ENCODE data around the gene TWSG1. TPM values are rescaled to one million over a fixed set of nuclear protein-coding genes. Genes with fewer than 3 reads are reported as not detected.

The TWSG1 gene
- total RNA-seq, 4 donors from 2014 or later = 112 to 173 (median 118) TPM

DNA sequence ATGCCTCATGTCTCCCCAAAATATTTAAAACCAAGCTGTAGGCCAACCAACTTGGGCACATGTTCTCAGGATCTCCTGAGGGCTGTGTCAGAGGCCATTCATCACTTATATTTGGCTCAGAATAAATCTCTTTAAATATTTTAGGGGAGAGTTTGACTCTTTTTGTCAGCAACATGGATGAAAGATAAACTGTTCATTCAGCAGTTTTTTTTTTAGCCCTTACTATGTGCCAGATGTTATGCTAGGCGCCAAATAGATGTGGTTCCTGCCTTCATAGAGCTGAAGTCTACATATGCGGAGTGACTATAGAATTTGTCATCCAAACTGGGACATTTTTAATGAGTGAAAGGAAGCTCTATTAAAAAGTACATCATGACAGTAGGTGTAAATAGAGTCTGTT, 42.5 kb upstream of the TWSG1 start:
- H3K4me3 ChIP-seq = no peak overlapping the region
- no peaks in the 10 kb centered on the region for H3K36me3 ChIP-seq
- peaks cover 0 to 21% (median 0%) of the 10 kb centered on the region in 3 donors for H3K9me3 ChIP-seq
- 85 to 87% methylated on average over 2 of the region's 2 CpGs for WGBS, 2 donors (ENCODE audit: low coverage in 1 of 2)
- ATAC-seq = no peak
- no peak overlapping the region for H3K27ac ChIP-seq
- no peak for TF ChIP-seq POLR2AphosphoS5 (IDR thresholded peaks at IDR 0.05)
- TF ChIP-seq POLR2A (IDR thresholded peaks at IDR 0.05) = no peak
- no peak for TF ChIP-seq CTCF (IDR thresholded peaks at IDR 0.05)
- no peak for TF ChIP-seq EP300 (IDR thresholded peaks at IDR 0.05)
- H3K27me3 ChIP-seq = no peaks in the 10 kb centered on the region
- no peaks in the 10 kb centered on the region for H3K4me1 ChIP-seq

GRCh38 chr18:9293948-9294347, 40.6 kb upstream of the TWSG1 start:
- 83 to 100% methylated on average over 1 of the region's 1 CpG for WGBS, 2 donors (ENCODE audit: low coverage in 1 of 2)

DNA sequence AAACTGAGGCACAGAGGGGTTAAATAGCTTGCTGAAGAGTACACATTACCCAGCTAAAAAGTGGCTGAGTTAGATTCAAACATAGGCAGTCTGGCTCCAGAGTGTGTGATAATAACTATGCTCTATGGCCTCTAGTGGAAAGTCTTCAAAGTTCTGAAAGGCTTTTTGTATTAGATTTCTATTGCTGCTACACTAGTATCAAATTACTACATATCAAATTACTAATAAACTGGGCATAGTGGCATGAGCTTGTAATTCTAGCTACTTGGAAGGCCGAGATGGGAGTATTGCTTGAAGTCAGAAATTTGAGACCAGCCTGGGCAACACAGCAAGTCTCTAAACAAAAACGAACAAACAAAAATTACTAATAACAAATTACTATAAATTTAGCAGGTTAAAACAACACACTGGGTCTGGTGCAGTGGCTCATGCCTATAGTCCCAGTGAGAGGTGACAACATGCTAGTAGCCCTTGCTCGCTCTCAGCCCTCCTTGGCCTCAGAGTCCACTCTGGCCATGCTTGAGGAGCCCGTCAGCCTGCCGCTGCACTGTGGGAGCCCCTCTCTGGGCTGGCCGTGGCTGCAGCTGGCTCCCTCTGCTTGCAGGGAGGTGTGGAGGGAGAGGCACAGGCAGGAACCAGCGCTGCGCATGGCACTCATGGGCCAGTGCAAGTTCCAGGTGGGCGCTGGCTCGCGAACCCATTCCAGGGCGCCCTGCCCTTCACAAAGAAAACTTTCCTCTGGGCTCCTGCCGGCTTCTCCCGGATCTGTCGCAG, 38.2 kb upstream of the TWSG1 start:
- Histone ChIP-seq H3K27me3 (no peaks in the 10 kb centered on the region), H3K9me3 (peaks cover 0 to 27% (median 0%) of the 10 kb centered on the region in 3 donors), H3K4me3 (no peak overlapping the region), H3K36me3 (no peaks in the 10 kb centered on the region), H3K4me1 (no peaks in the 10 kb centered on the region), H3K27ac (no peak overlapping the region)
- WGBS, 2 donors (ENCODE audit: low coverage in 1 of 2) = 83% methylated on average over 3 of the region's 15 CpGs; no CpG with 5 or more reads in 1 of the 2 donors
- ATAC-seq = no peak
- TF ChIP-seq EP300 (IDR thresholded peaks at IDR 0.05) = no peak
- TF ChIP-seq POLR2A (IDR thresholded peaks at IDR 0.05) = no peak
- no peak for TF ChIP-seq CTCF (IDR thresholded peaks at IDR 0.05)
- no peak for TF ChIP-seq POLR2AphosphoS5 (IDR thresholded peaks at IDR 0.05)

More at GRCh38 chr18:9293948-9294347, 40.6 kb upstream of the TWSG1 start:
- Histone ChIP-seq H3K4me3 (no peak overlapping the region), H3K4me1 (no peaks in the 10 kb centered on the region), H3K27me3 (no peaks in the 10 kb centered on the region), H3K27ac (no peak overlapping the region), H3K36me3 (no peaks in the 10 kb centered on the region), H3K9me3 (peaks cover 0 to 27% (median 0%) of the 10 kb centered on the region in 3 donors)
- no peak for TF ChIP-seq CTCF (IDR thresholded peaks at IDR 0.05)
- no peak for TF ChIP-seq POLR2AphosphoS5 (IDR thresholded peaks at IDR 0.05)
- TF ChIP-seq POLR2A (IDR thresholded peaks at IDR 0.05) = no peak
- TF ChIP-seq EP300 (IDR thresholded peaks at IDR 0.05) = no peak
- ATAC-seq = no peak

DNA sequence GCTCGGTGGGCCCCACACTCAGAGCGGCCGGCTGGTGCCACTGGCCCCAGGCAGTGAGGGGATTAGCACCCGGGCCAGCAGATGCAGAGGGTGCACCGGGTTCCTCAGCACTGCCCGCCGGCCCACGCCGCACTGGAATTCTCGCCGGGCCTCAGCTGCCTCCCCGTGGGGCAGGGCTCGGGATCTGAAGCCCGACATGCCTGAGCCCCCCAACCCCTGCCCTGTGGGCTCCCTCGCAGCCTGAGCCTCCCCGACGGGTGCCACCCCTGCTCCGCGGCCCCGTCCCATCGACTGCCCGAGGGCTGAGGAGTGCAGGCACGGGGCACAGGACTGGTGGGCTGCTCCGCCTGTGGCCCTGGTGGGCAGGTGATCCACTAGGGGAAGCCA, 37.6 kb upstream of the TWSG1 start:
- Histone ChIP-seq H3K36me3 (no peaks in the 10 kb centered on the region), H3K27me3 (no peaks in the 10 kb centered on the region), H3K4me1 (no peaks in the 10 kb centered on the region), H3K4me3 (no peak overlapping the region), H3K27ac (no peak overlapping the region), H3K9me3 (peaks cover 0 to 31% (median 0%) of the 10 kb centered on the region in 3 donors)
- no CpG with 5 or more reads among the region's 24 CpGs for WGBS, 2 donors (ENCODE audit: low coverage in 1 of 2)
- no peak for ATAC-seq
- TF ChIP-seq POLR2AphosphoS5 (IDR thresholded peaks at IDR 0.05) (no peak), CTCF (IDR thresholded peaks at IDR 0.05) (no peak), POLR2A (IDR thresholded peaks at IDR 0.05) (no peak), EP300 (IDR thresholded peaks at IDR 0.05) (no peak)

Measured in gastroesophageal sphincter (tissue), 4 donors.